A549 (cell line): ENCODE results near the gene EVC. TPM values are rescaled to one million over a fixed set of nuclear protein-coding genes. Genes with fewer than 3 reads are reported as not detected.

Source experiments
- ATAC-seq, 2 experiments: fragments of 200-7000 bp in 1 of 2; fragments of >200 bp in 1 of 2; cut with Nextera tagmentation in 1 of 2; cut with Tn5 transposase in 1 of 2; 3 replicates each; pipeline versions ENCODE4 v1.8.0 to v1.9.1; 2018 to 2020; ENCODE audit warnings: mild to moderate bottlenecking in 1 of 2, moderate library complexity in 1 of 2
- CTCF ChIA-PET: fragments of 300-600 bp; sonication (Branson Sonifier 250); formaldehyde crosslinking; extraction: SDS; loops from one replicate; lab custom pipeline; 2021; ENCODE audit warnings: antibody characterized with exemption, inconsistent platforms; lab: Yijun Ruan, JAX
- POLR2A ChIA-PET: fragments of 350-600 bp; formaldehyde crosslinking; extraction: SDS; loops from one replicate; lab custom pipeline; 2021; ENCODE audit warnings: antibody characterized with exemption, inconsistent platforms; lab: Yijun Ruan, JAX
- DNase-seq, 2 experiments: peaks; one replicate each; pipeline versions ENCODE4 v3.0.0 to v3.0.0-alpha.2; 2011 to 2016; ENCODE audit warnings: low read depth in 1 of 2, low spot score in 1 of 2
- FAIRE-seq: peaks from 2 replicates; lab custom pipeline; 2011; peaks lifted over from hg19 to GRCh38; lab: Jason Lieb, UNC
- H3K27ac ChIP-seq, 2 experiments: fragments of >200 bp; sonication (Bioruptor Twin); formaldehyde crosslinking; 3 replicates each; pipeline ENCODE4 v1.5.1; 2016 to 2017
- H3K4me1 ChIP-seq: fragments of >200 bp; sonication (Bioruptor Twin); formaldehyde crosslinking; 3 replicates; pipeline ENCODE4 v1.6.1; 2016
- H3K4me2 ChIP-seq: fragments of >200 bp; sonication (Bioruptor Twin); formaldehyde crosslinking; 3 replicates; pipeline ENCODE4 v1.6.1; 2016
- H3K4me3 ChIP-seq: fragments of >200 bp; sonication (Bioruptor Twin); formaldehyde crosslinking; 3 replicates; pipeline ENCODE4 v1.5.1; 2016
- H3K9me3 ChIP-seq: fragments of >200 bp; sonication (Bioruptor Twin); formaldehyde crosslinking; 3 replicates; pipeline ENCODE4 v1.6.1; 2016
- BCL3 ChIP-seq: fragments of >200 bp; sonication (Bioruptor Twin); formaldehyde crosslinking; IDR thresholded peaks from 3 replicates; pipeline ENCODE4 v1.6.1; 2016
- CBX2 ChIP-seq: fragments of 200-600 bp; sonication (generic); IDR thresholded peaks from 2 replicates; pipeline ENCODE4 v1.6.1; 2016; ENCODE audit warnings: low read depth, mild to moderate bottlenecking, borderline replicate concordance
- CHD2 ChIP-seq: fragments of 150-350 bp; IDR thresholded peaks from 2 replicates; pipeline ENCODE4 v1.6.1; 2014; ENCODE audit warnings: low read length; ENCODE audit not compliant: partially characterized antibody
- CHD4 ChIP-seq: fragments of 200-600 bp; sonication (generic); IDR thresholded peaks from 2 replicates; pipeline ENCODE4 v1.6.1; 2016; ENCODE audit warnings: antibody characterized with exemption, mild to moderate bottlenecking, borderline replicate concordance
- CTCF ChIP-seq: fragments of >200 bp; sonication (Bioruptor Twin); formaldehyde crosslinking; IDR thresholded peaks from 3 replicates; pipeline ENCODE4 v1.5.1; 2016
- E2F6 ChIP-seq: IDR thresholded peaks from 2 replicates; pipeline ENCODE4 v1.6.1; 2012; ENCODE audit warnings: low read depth, borderline replicate concordance
- ESRRA ChIP-seq: fragments of 150-350 bp; IDR thresholded peaks from 2 replicates; pipeline ENCODE4 v1.6.1; 2014; ENCODE audit warnings: mild to moderate bottlenecking, low read length, borderline replicate concordance
- FOSB ChIP-seq: fragments of 250-450 bp; sonication (Bioruptor Pico); IDR thresholded peaks from 2 replicates; pipeline ENCODE4 v1.5.0; 2020; ENCODE audit warnings: mild to moderate bottlenecking, moderate library complexity
- FOSL2 ChIP-seq, 2 experiments: fragments of 450-650 bp in 1 of 2; fragments of >200 bp in 1 of 2; sonication (Bioruptor Twin) in 1 of 2; formaldehyde crosslinking; IDR thresholded peaks; 2 replicates each; pipeline versions ENCODE4 v1.5.0 to v1.6.1; 2016 to 2020; ENCODE audit warnings: mild to moderate bottlenecking in 1 of 2, moderate library complexity in 1 of 2
- FOXS1 ChIP-seq: fragments of 250-450 bp; sonication (Bioruptor Pico); IDR thresholded peaks from 2 replicates; pipeline ENCODE4 v1.5.0; 2020; ENCODE audit warnings: mild to moderate bottlenecking, moderate library complexity
- HES2 ChIP-seq: fragments of >200 bp; sonication (Bioruptor Twin); formaldehyde crosslinking; IDR thresholded peaks from 2 replicates; pipeline ENCODE4 v1.6.1; 2016
- HOXB13 ChIP-seq: fragments of 250-450 bp; sonication (Bioruptor Pico); IDR thresholded peaks from 2 replicates; pipeline ENCODE4 v1.5.0; 2020; ENCODE audit warnings: low read depth, mild to moderate bottlenecking, moderate library complexity
- JUN ChIP-seq, 2 experiments: fragments of >200 bp; sonication (Bioruptor Twin); formaldehyde crosslinking; IDR thresholded peaks; 2 replicates in 1 of 2; 3 replicates in 1 of 2; pipeline ENCODE4 v1.6.1; 2016 to 2017
- JUNB ChIP-seq: fragments of >200 bp; sonication (Bioruptor Twin); formaldehyde crosslinking; IDR thresholded peaks from 2 replicates; pipeline ENCODE4 v1.6.1; 2016
- MAFK ChIP-seq: fragments of 450-650 bp; IDR thresholded peaks from 2 replicates; pipeline ENCODE4 v1.6.1; 2014; ENCODE audit not compliant: partially characterized antibody
- MAX ChIP-seq: IDR thresholded peaks from 2 replicates; pipeline ENCODE4 v1.6.1; 2012
- NFE2L2 ChIP-seq: fragments of 150-350 bp; conservative IDR thresholded peaks from 2 replicates; pipeline ENCODE4 v1.6.1; 2014; ENCODE audit warnings: low read length
- NPAS2 ChIP-seq: fragments of 250-450 bp; sonication (Bioruptor Pico); IDR thresholded peaks from 2 replicates; pipeline ENCODE4 v1.8.0; 2022; ENCODE audit warnings: mild to moderate bottlenecking, moderate library complexity, borderline replicate concordance
- NR3C1 ChIP-seq: fragments of >200 bp; sonication (Bioruptor Twin); formaldehyde crosslinking; IDR thresholded peaks from 3 replicates; pipeline ENCODE4 v1.6.1; 2017
- POLR2A ChIP-seq: IDR thresholded peaks from 2 replicates; pipeline ENCODE4 v1.6.1; 2012; ENCODE audit warnings: mild to moderate bottlenecking, low read length
- RARB ChIP-seq: fragments of 250-450 bp; sonication (Bioruptor Pico); IDR thresholded peaks from 2 replicates; pipeline ENCODE4 v1.8.0; 2021; ENCODE audit warnings: mild to moderate bottlenecking, moderate library complexity
- RNF2 ChIP-seq: fragments of 200-600 bp; sonication (generic); IDR thresholded peaks from 2 replicates; pipeline ENCODE4 v1.6.1; 2016; ENCODE audit warnings: low read depth, mild to moderate bottlenecking, antibody characterized with exemption, moderate library complexity, borderline replicate concordance
- TFCP2L1 ChIP-seq: fragments of 250-450 bp; sonication (Bioruptor Pico); IDR thresholded peaks from 2 replicates; pipeline ENCODE4 v1.5.0; 2021; ENCODE audit warnings: mild to moderate bottlenecking
- USF2 ChIP-seq: fragments of 450-650 bp; IDR thresholded peaks from 2 replicates; pipeline ENCODE4 v1.6.1; 2014; ENCODE audit warnings: antibody characterized with exemption
- ZC3H11A ChIP-seq: fragments of 450-650 bp; IDR thresholded peaks from 2 replicates; pipeline ENCODE4 v1.6.1; 2014; ENCODE audit warnings: antibody characterized with exemption, mild to moderate bottlenecking
- ZFP36 ChIP-seq: fragments of 450-650 bp; IDR thresholded peaks from 2 replicates; pipeline ENCODE4 v1.6.1; 2014; ENCODE audit warnings: borderline replicate concordance; ENCODE audit not compliant: partially characterized antibody
- ZNF302 ChIP-seq: fragments of 250-450 bp; sonication (Bioruptor Pico); IDR thresholded peaks from 2 replicates; pipeline ENCODE4 v1.9.0; 2021; ENCODE audit warnings: inconsistent platforms, mild to moderate bottlenecking, moderate library complexity
- ZSCAN20 ChIP-seq: fragments of 250-450 bp; sonication (Bioruptor Pico); IDR thresholded peaks from 2 replicates; pipeline ENCODE4 v1.8.0; 2022; ENCODE audit warnings: mild to moderate bottlenecking, moderate library complexity
- WGBS: methylation state at CpG from one replicate; pipeline ENCODE4 v1.1.6; 2017; ENCODE audit errors: missing lambda C conversion rate; 5-methylcytosine and 5-hydroxymethylcytosine counted together
- polyA minus RNA-seq: library from RNA; depleted of rRNA, polyadenylated mRNA; stranded (reverse); fragments of >200 nt; gene quantifications from 2 replicates; pipeline ENCODE4 v1.2.3, GENCODE V29; 2011; rRNA and poly(A)+ RNA removed
- polyA plus RNA-seq, 4 experiments: library from polyadenylated mRNA; depleted of rRNA in 3 of 4; stranded (reverse); fragments of >200 nt; fragmentation: RNase III in 1 of 4; extraction: RNeasy Plus Mini Kit Qiagen cat#74134 plus additional on column Dnase treatment in 1 of 4; gene quantifications; 2 replicates in 3 of 4; 3 replicates in 1 of 4; pipeline ENCODE4 v1.2.3, GENCODE V29; 2011 to 2017

EVC gene
- polyA plus RNA-seq (2011; rRNA removed) (3.0 and 5.7 TPM in 2 replicates), polyA plus RNA-seq (2017; fragmentation: RNase III; extraction: RNeasy Plus Mini Kit Qiagen cat#74134 plus additional on column Dnase treatment) (5.4 to 6.4 TPM (median 5.5 TPM) in 3 replicates), polyA minus RNA-seq (7.4 and 10.2 TPM in 2 replicates)
- 4.0 and 5.6 TPM in 2 replicates for polyA plus RNA-seq (2012; cell fraction: cytosol; rRNA removed)
- 7.5 and 12.1 TPM in 2 replicates for polyA plus RNA-seq (2012; cell fraction: nucleus; rRNA removed)

- peak; percentile 86 to 91 for ATAC-seq
- H3K4me1 ChIP-seq: peaks cover 38% of the 10 kb centered on the region
- POLR2A ChIA-PET: no interaction called here
- TF ChIP-seq POLR2A: peak; percentile 67
- TF ChIP-seq ZSCAN20: no peak
- peak in 1 of 2 experiments; percentile 57; a peak in 2 of 5 replicates for TF ChIP-seq JUN (IDR thresholded peaks at IDR 0.05)
- TF ChIP-seq BCL3: 0 out of 3 replicates have a peak, but pooled peaks have one; percentile 48
- no peak for TF ChIP-seq RARB
- TF ChIP-seq MAX: peak; percentile 21; the same call in 1 of the 2 replicates
- peaks cover 9% of the 10 kb centered on the region for H3K9me3 ChIP-seq
- peak; percentile 69 to 70 for DNase-seq
- H3K4me2 ChIP-seq: peak within 1 kb of the TSS; percentile 90
- WGBS: 2% methylated on average over 11 of the region's 49 CpGs
- peak within 1 kb of the TSS; percentile 84 to 97 for H3K27ac ChIP-seq
- CTCF ChIA-PET: interaction anchor here (1.2 kb wide), 1 partner anchor 660 kb away, joined by 5 read pairs; the partner anchor contains the start of gene STK32B
- H3K4me3 ChIP-seq: peak within 1 kb of the TSS; percentile 87
- FAIRE-seq: no peak
These were observed at the start of gene EVC for GRCh38 chr4:5710961-5711478. Gene EVC, plus strand, starts transcription at chr4:5711201. Its CDS starts 180 bp downstream, at chr4:5711381.

- ChIA-PET CTCF (interaction anchor here (1.2 kb wide), 1 partner anchor 10 kb away, joined by 4 read pairs; no protein-coding TSS in a partner anchor), POLR2A (no interaction called here)
- no peak overlapping the region for H3K4me3 ChIP-seq
- ATAC-seq (no peak), FAIRE-seq (no peak), DNase-seq (no peak)
- H3K27ac ChIP-seq: no peak overlapping the region
- H3K4me1 ChIP-seq: no peaks in the 10 kb centered on the region
- WGBS: 78% methylated on average over 4 of the region's 4 CpGs
- TF ChIP-seq TFCP2L1 (CRISPR knock-in tag) (no peak), JUNB (no peak), E2F6 (no peak), HES2 (no peak), CHD2 (no peak), POLR2A (no peak), MAX (no peak), FOXS1 (CRISPR knock-in tag) (no peak), ZC3H11A (no peak), ZSCAN20 (no peak)
- H3K4me2 ChIP-seq: no peak overlapping the region
- no peaks in the 10 kb centered on the region for H3K9me3 ChIP-seq
These were observed 49.8 kb upstream of the EVC start for GRCh38 chr4:5661237-5661636.

GRCh38 chr4:5662555-5662954 is 48.4 kb upstream of the EVC start:
- ChIA-PET POLR2A (no interaction called here), CTCF (no interaction called here)
- Histone ChIP-seq H3K4me2 (no peak overlapping the region), H3K4me1 (no peaks in the 10 kb centered on the region), H3K27ac (no peak overlapping the region), H3K9me3 (no peaks in the 10 kb centered on the region), H3K4me3 (no peak overlapping the region)
- ATAC-seq (no peak), DNase-seq (no peak), FAIRE-seq (no peak)
- 86% methylated on average over 1 of the region's 1 CpG for WGBS
- TF ChIP-seq HOXB13 (CRISPR knock-in tag) (no peak), CHD2 (no peak), ZNF302 (CRISPR knock-in tag) (no peak), RNF2 (no peak), MAFK (no peak), CTCF (no peak), CHD4 (no peak), NFE2L2 (no peak), CBX2 (no peak), NR3C1 (no peak), FOSL2 (IDR thresholded peaks at IDR 0.05) (no peak), FOSL2 (CRISPR knock-in tag; IDR thresholded peaks at IDR 0.05) (no peak), ESRRA (no peak), FOSB (CRISPR knock-in tag) (no peak), ZFP36 (no peak), USF2 (no peak), NPAS2 (no peak)
